VCaP (cell line): ENCODE measurements around the gene FSTL5.

Experiments
- H3K27ac ChIP-seq: fragments of 450-650 bp; 2 replicates; pipeline ENCODE4 v1.5.1; 2017
- TF ChIP-seq, protein P1 (sequence below): fragments of 450-650 bp; conservative IDR thresholded peaks from 2 replicates; pipeline ENCODE4 v1.5.1; 2017; ENCODE audit warnings: mild to moderate bottlenecking, moderate library complexity

The FSTL5 gene

DNA sequence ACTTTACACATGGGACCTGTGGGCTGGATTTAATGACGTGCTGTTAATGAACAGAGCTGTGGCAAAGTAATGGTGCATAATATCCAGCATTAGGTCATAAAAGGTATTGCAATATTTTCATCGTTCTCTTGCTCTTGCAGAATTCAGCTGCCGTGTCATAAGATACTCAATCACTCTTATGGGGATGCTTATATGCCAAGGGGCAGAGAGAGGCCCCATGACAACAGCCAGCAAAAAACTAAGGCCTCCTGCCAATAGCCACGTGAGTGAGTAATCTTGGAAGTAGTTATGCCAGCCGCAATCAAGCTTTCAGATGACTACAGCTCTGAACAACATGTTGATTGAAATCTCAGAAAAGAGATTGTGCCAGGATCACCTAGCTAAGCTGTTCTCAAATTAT, 616.9 kb downstream of the FSTL5 start:
- TF ChIP-seq, protein P1, sequence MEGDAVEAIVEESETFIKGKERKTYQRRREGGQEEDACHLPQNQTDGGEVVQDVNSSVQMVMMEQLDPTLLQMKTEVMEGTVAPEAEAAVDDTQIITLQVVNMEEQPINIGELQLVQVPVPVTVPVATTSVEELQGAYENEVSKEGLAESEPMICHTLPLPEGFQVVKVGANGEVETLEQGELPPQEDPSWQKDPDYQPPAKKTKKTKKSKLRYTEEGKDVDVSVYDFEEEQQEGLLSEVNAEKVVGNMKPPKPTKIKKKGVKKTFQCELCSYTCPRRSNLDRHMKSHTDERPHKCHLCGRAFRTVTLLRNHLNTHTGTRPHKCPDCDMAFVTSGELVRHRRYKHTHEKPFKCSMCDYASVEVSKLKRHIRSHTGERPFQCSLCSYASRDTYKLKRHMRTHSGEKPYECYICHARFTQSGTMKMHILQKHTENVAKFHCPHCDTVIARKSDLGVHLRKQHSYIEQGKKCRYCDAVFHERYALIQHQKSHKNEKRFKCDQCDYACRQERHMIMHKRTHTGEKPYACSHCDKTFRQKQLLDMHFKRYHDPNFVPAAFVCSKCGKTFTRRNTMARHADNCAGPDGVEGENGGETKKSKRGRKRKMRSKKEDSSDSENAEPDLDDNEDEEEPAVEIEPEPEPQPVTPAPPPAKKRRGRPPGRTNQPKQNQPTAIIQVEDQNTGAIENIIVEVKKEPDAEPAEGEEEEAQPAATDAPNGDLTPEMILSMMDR = no peak
- H3K27ac ChIP-seq = no peak overlapping the region

DNA sequence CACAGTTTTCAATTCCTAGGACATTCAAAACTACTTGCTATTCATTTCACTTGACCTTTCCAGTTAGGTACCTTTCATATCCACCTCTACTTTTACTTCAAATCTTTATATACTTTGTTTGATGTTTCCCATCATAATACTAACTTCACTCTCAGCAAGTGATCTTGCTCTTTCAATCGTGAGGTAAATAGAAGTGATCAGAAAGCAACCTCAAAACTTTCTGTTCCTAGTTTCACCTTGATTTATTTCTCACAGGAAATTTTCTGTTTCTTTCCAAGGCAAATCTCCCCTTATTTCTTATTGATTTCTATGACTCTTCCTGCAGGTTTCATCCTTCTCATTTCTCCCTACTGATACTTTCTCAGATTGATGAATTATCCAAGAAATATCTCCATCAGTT, 623.5 kb downstream of the FSTL5 start:
- TF ChIP-seq, protein P1 = no peak
- no peak overlapping the region for H3K27ac ChIP-seq

DNA sequence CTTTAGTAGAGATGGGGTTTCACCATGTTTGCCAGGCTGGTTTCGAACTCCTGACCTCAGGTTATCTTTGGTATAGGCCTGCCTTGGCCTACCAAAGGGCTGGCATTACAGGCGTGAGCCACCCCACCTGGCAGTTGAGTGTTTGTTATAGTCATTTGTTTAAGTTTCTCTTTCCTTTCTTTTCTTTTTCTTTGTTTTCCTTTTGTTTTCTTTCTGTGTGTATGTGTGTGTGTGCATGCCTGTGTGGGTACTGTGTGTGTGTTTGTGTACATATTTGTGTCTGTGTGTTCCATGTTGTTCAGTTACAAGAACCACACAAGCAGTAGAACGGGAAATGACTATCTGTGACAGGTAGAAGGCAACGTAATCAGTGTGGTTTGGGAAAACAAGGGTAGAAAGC, 624.9 kb downstream of the FSTL5 start:
- no peak overlapping the region for H3K27ac ChIP-seq
- TF ChIP-seq, protein P1 = no peak

DNA sequence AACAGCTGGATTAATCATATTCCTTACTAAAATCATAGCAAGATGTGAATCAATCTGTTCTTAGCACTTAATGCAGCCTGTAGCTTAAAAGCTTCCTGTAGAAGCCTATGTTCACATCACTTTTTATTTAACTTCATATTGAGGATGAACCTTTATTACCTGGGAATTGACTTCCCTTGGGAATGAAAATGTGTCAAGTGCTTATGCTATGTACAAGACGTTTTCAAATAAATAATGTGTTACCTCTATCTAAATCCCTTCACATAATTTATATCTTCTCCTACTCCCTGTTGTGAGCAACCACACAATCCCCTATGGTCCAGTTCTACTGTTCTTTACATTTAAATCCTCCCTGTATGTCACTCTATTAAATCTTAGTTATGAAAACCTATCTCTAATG, 633.1 kb downstream of the FSTL5 start:
- H3K27ac ChIP-seq = no peak overlapping the region
- TF ChIP-seq, protein P1 = no peak

DNA sequence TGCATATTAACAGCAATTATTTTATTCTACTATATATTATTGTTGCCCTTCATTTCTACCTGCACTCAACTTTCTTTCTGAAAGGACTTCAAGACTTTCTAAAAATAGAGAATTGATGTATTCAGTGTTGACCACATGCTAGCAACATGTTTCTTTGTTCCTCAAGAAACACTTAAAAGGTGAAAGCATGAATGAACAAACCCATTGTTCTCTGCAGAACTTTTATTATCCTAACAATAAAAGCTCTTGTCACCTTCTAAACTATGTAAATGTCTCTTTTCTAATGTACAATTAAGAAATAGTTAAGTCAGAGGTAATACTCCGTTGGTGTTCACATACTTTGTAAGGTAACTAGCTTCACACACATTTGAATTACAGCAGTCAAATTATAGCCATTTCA, 638.7 kb downstream of the FSTL5 start:
- TF ChIP-seq, protein P1 = no peak
- H3K27ac ChIP-seq = no peak overlapping the region

DNA sequence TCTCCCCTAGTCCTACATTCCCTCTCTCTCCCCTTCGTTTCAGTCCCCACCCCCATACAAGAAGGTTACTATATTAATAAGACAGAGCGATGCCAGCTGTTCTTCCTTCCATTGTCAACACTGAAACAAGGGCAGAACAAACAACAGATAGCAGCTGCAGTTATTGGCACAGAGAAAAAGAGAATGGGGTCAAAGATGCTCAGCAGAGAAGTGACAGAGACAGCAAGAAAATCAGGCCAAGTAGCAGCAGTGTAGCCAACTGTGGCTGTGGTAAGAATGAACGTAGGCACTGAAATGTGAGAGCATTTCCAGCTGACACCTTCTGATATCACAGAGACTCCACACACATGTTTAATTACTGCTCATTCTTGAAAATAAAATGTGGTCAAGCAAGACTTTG, 641.8 kb downstream of the FSTL5 start:
- no peak overlapping the region for H3K27ac ChIP-seq
- TF ChIP-seq, protein P1 = no peak

DNA sequence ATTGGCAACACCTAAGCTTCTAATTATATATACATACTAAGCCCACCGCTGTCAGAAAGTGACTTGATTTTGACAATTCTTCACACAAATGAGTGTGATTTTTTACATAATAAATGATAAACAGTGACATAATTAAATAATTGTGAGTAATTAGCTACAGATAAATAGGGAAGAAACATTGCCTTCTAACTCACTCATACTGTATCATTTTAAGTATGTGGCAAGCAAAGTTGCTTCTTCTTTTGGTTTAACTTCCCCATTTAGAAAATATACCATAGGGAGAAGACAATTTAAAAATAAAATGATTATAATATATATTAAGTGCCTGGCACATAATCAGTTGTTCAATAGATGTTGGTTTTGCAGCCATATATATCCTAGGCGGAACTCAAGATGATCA, 644.2 kb downstream of the FSTL5 start:
- TF ChIP-seq, protein P1 = no peak
- no peak overlapping the region for H3K27ac ChIP-seq

DNA sequence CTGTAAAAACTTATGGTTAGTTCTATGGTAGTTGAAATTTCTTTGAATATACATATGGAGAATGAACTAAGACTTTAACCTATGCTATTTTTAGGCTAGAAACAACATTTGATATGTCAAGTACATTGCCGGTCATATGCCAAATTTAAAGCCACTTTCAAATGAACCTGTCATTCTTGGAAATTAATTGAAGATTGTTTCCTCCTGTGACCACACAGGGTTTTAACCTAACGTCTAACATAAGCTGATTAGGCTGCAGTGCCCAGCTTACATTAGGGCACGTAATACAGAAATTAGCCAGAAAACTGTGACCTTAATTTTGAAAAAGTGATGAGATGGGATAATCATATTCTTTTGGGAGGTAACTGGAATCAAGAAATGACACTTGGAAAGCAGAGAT, 645.9 kb downstream of the FSTL5 start:
- no peak overlapping the region for H3K27ac ChIP-seq
- TF ChIP-seq, protein P1 = no peak
